ENCODE data around the gene SSTR3. TPM values are rescaled to one million over a fixed set of nuclear protein-coding genes. Genes with fewer than 3 reads are reported as not detected.

Gene SSTR3
- total RNA-seq, 1 donor from 2014 or later: 2.4 TPM

DNA sequence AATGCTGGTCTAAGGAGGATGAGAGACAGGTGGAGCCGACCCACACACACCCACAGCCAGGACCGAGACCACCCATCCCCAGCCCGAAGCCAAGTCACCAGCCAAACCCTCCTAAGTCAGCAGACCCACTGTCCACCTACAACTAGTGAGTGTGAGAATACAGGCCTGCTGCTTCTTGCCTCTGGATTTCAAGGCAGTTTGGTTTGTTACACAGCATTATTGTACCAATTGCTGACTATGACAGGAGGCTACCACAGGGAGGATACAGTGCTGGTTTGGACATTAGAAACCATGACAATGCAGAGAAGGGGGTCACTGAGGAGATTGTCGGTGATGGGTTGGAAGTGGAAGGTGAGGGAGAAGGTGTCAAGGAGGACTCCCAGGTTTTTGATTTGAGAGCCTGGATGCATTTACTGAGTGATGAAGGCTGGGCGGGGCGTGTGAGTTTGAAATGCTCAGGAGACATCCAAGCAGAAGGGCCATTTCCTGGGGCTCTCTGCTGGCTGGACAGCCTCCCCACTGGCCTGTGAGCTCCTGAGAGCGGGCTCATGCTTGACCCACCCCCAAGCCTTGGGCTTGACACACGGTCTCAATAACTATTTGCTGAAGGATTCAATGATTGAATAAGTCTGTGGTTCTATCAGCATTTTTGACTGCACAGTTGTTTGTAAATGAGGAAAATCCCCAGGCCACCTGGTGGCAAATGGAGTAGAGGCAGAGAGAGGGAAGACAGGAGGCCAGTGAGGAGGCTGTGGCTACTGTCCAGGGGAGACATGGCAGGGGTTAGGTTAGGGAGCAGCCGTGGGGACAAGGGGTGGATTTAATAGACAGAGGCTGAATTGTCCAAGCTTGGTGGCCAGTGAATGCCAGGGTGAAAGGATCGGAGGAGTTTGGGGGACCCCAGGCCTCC lies 9.4 kb upstream of the SSTR3 start:
- Mint-ChIP-seq H3K27ac (no peak overlapping the region), H3K27me3 (peaks cover 32% of the 10 kb centered on the region), H3K36me3 (no peaks in the 10 kb centered on the region), H3K9me3 (peaks cover 5% of the 10 kb centered on the region), H3K4me1 (ENCODE audit: unreplicated experiment) (no peaks in the 10 kb centered on the region), H3K4me3 (no peak overlapping the region)
- TF ChIP-seq, protein P1, sequence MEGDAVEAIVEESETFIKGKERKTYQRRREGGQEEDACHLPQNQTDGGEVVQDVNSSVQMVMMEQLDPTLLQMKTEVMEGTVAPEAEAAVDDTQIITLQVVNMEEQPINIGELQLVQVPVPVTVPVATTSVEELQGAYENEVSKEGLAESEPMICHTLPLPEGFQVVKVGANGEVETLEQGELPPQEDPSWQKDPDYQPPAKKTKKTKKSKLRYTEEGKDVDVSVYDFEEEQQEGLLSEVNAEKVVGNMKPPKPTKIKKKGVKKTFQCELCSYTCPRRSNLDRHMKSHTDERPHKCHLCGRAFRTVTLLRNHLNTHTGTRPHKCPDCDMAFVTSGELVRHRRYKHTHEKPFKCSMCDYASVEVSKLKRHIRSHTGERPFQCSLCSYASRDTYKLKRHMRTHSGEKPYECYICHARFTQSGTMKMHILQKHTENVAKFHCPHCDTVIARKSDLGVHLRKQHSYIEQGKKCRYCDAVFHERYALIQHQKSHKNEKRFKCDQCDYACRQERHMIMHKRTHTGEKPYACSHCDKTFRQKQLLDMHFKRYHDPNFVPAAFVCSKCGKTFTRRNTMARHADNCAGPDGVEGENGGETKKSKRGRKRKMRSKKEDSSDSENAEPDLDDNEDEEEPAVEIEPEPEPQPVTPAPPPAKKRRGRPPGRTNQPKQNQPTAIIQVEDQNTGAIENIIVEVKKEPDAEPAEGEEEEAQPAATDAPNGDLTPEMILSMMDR (conservative IDR thresholded peaks at IDR 0.05): no peak
- no peak for DNase-seq (ENCODE audit: extremely low spot score, unreplicated experiment)

DNA sequence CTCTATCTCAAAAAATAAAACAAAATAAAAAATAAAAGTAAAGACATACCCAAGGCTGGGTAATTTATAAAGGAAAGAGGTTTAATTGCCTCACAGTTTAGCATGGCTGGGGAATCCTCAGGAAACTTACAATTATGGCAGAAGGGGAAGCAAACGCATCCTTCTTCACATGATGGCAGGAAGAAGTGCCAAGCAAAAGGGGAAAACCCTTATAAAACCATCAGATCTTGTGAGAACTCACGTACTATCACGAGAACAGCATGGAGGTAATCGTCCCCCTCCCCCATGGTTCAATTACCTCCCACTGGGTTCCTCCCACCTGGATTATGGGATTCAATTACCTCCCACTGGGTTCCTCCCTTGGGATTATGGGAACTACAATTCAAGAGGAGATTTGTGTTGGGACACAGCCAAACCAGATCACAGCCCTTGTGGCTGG lies 8.3 kb upstream of the SSTR3 start:
- DNase-seq (ENCODE audit: extremely low spot score, unreplicated experiment): no peak
- peaks cover 5% of the 10 kb centered on the region for H3K9me3 Mint-ChIP-seq
- TF ChIP-seq, protein P1 (conservative IDR thresholded peaks at IDR 0.05): no peak

DNA sequence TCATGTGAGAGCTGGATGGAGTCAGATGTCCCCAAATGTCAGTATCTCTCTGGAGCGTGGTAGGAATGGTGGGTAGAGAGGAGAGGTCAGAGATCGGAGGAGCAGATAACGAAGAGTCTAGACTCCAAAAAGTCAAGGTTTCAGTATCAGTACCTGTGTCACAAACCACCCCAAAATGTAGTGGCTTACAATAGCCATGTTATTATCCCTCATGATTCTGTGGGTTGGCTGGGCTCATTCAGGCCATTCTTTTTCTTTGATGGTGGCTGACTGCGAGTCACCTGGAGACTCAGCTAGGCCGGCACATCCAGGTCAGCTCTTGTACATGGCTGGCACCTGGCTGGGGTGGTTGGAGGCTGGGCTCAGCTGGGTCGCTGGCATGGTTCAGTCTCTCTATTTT lies 7.3 kb upstream of the SSTR3 start:
- H3K27me3 Mint-ChIP-seq: peaks cover 21% of the 10 kb centered on the region
- no peak overlapping the region for H3K4me3 Mint-ChIP-seq
- no peak overlapping the region for H3K27ac Mint-ChIP-seq
- H3K4me1 Mint-ChIP-seq (ENCODE audit: unreplicated experiment): peaks cover 1% of the 10 kb centered on the region
- TF ChIP-seq, protein P1 (conservative IDR thresholded peaks at IDR 0.05): no peak
- no peaks in the 10 kb centered on the region for H3K36me3 Mint-ChIP-seq
- DNase-seq (ENCODE audit: extremely low spot score, unreplicated experiment): no peak
- H3K9me3 Mint-ChIP-seq: peaks cover 5% of the 10 kb centered on the region

More for the DNA sequence above, 8.3 kb upstream of the SSTR3 start:
- no peak overlapping the region for H3K4me3 Mint-ChIP-seq
- no peaks in the 10 kb centered on the region for H3K4me1 Mint-ChIP-seq (ENCODE audit: unreplicated experiment)
- no peak overlapping the region for H3K27ac Mint-ChIP-seq
- no peaks in the 10 kb centered on the region for H3K36me3 Mint-ChIP-seq
- H3K27me3 Mint-ChIP-seq: peaks cover 25% of the 10 kb centered on the region

DNA sequence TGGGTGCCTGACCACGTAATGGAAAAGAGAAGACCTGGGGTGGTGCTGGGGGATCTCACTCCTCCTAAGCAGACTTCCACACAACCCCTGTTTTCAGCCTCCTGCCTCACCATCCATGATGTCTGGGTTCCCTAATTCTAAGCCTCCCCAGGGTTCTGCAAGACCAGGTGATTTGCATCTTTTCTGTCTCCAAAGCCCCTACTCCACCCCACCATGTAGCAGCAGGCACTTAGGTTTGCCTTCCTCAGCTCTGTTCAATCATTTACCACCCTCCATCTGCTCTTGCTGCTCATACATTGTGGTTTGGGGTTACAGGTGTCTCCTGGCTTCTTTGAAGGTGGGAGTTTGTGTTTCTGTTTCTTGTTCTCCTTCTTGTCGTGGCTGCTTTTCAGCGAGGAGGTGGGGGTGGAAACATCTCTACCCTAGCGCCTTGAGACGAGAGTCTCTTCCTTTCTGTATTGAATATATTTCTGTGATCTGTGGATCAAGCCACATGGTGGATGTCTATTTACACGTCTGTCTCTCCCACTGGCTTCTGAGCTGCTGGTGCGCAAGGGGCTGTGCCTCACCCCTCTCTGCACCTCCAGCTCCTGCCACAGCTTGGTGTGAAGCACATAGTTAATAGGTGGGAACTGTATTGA lies 6.6 kb upstream of the SSTR3 start:
- Mint-ChIP-seq H3K9me3 (peaks cover 5% of the 10 kb centered on the region), H3K27ac (no peak overlapping the region), H3K27me3 (peaks cover 18% of the 10 kb centered on the region), H3K4me1 (ENCODE audit: unreplicated experiment) (peaks cover 8% of the 10 kb centered on the region), H3K4me3 (no peak overlapping the region), H3K36me3 (no peaks in the 10 kb centered on the region)
- TF ChIP-seq, protein P1 (conservative IDR thresholded peaks at IDR 0.05): no peak
- DNase-seq (ENCODE audit: extremely low spot score, unreplicated experiment): no peak

DNA sequence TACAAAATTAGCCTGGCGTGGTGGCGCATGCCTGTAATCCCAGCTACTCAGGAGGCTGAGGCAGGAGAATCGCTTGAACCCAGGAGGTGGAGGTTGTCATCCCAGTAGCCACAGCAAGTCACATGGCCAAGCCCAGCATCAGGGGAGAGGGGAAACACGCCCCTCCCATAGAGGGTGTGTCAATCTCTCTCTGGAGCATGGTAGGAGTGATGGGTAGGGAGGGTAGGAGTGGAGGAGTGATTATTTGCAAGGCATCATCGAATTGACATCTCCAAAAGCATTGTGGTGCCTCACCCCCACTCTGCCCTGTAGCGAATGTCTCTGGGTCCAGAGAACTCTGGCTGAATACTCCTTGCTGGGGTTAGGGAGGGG lies 6.1 kb upstream of the SSTR3 start:
- H3K9me3 Mint-ChIP-seq: peaks cover 5% of the 10 kb centered on the region
- TF ChIP-seq, protein P1 (conservative IDR thresholded peaks at IDR 0.05): no peak
- no peaks in the 10 kb centered on the region for H3K36me3 Mint-ChIP-seq
- no peak overlapping the region for H3K27ac Mint-ChIP-seq
- H3K4me1 Mint-ChIP-seq (ENCODE audit: unreplicated experiment): peaks cover 11% of the 10 kb centered on the region
- DNase-seq (ENCODE audit: extremely low spot score, unreplicated experiment): no peak
- no peak overlapping the region for H3K4me3 Mint-ChIP-seq
- peaks cover 15% of the 10 kb centered on the region for H3K27me3 Mint-ChIP-seq
